Measurements from ENCODE around the gene FCN2. TPM values are rescaled to one million over a fixed set of nuclear protein-coding genes. Genes with fewer than 3 reads are reported as not detected.

Gene FCN2
- total RNA-seq, 1 experiment from 2014 or later, result not detected

GRCh38 chr9:134887686-134888602, 7.3 kb downstream of the FCN2 start:
- no peak for DNase-seq (ENCODE audit: low spot score)

DNA sequence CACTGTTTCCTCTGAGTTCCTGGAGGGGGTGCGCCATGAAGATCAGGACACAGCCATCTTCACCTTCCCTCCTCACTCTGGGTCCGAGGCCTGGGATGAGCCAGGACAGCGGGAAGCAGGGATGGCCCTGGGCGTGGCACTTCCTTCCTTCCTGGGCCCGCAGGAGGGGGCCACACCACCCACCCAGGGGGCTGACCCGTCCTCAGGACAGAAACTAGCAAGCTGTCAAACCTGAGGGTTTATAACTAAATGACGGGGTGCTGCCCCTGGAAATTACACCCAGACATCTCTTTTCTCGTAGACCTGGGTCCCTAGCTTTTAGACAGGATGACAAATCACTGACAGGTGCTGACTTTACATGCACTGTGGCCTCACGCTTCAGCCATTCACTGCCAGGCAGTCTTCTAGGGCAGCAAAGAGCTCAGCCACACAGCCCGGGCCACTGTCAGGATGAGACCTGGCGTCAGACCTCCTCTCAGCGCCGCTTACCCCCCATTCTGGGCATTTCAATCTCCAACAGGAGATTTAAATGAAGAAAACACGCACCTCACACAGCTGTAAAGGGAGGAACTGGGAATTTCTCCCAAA, 8.1 kb downstream of the FCN2 start:
- DNase-seq (ENCODE audit: low spot score), result no peak

DNA sequence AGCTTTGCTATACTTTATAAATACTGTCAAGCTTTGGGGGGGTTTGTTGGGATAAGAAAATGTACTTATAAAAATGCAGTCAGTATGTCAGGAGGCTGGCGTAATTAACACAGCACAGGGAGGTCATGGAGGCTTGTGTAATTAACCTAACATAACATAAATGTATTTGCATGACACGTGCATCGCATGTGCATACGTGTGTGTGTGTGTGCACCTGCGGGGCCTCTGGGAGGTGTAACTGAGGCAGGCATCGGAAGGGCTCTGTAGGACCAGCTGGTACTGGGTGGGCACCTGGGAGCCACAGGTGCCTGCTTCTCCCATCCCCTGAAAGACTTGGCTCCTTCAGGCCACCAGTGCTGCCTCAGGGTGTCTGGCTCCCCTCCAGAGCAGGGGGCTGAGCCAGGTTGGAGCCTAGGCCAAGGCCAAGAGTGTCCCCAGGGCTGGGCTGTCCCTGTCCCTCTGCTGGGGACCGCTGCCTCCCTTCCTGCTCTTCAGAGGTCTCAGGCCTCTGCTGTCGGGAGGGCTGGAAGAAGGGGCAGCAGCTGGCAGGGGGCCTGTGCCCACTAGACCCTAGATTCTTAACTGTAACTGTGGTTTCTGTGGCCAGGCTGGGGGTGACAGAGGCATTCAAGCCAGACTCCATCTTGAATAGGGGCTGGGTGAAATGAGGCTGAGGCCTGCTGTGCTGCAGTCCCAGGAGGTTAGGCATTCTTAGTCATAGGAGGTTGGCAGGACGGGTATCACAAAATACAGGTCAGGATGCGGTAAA, 9.0 kb downstream of the FCN2 start:
- no peak for DNase-seq (ENCODE audit: low spot score)

- DNase-seq (ENCODE audit: low spot score), result no peak
These were observed 9.5 kb downstream of the FCN2 start for GRCh38 chr9:134890155-134890495.

GRCh38 chr9:134891053-134891452, 10.4 kb downstream of the FCN2 start:
- peak; percentile 38 for DNase-seq (ENCODE audit: low spot score)

DNA sequence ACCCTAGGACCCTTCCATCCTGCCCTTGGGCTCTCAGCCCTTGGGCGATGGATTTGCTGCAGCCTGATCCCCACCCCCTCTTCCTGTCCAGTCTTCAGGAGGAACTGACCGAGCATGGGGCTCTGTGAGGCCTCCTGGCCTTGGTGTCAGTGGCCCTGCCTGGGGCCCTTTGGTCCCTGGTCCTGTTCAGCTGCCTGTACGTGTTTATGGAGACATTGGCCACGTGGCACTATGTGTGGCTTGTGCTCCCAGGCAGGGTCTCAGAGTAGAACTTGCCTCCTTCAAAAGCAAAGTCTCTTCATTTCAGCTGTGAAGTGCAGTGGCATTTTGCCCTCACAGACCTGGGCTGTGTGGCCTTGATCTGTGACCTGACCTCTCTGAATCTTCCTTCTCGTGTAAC, 11.1 kb downstream of the FCN2 start:
- no peak for DNase-seq (ENCODE audit: low spot score)

DNA sequence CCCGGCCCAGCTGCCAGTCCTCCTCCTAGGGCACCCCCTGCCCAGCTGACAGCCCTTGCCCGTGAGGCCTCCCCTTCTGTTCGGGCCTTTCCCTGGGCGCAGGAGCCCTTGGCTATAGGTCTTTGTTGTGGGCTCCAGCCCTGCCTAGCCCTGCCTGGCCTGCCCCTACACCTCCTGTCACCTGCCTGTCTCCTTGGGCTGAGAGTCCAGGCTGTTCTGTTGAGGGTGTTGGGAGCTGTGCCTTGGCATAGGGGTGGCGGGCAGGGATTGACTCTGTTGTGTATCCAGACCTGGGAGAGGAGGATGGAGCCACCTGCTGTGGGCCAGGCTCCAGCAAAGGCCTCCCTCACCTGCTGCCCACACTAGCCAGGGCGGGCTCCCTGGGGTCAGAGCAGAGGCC, 11.6 kb downstream of the FCN2 start:
- DNase-seq (ENCODE audit: low spot score), result no peak

DNA sequence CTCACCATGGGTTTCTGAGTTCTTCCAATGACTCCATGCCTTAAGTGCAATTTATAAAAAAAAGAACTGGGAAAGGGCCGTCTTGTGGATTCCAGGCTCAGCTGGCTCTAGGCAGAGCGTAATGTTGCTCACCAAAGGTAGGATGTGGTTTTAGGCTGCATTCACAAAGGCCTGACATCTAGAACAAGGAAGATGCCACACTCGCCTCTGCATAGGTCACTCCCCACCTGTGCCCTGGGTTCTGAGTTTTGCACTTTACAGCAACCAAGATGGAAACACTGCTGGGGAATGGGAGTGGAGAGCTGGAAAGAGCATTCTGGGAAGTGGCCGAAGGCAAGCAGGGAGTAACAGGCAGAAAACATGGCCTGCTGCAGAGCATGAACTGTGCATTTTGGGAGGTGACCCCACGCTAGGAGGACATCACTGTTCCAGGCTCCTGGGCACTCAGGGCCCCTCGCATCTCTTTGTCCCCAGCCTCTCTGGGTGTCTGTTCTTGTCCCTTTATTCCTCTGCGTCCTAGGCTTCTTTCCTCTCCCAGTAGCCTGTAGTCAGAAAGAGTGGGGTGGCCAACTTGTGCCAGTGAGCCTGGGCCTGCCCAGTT, 12.3 kb downstream of the FCN2 start:
- no peak for DNase-seq (ENCODE audit: low spot score)

DNA sequence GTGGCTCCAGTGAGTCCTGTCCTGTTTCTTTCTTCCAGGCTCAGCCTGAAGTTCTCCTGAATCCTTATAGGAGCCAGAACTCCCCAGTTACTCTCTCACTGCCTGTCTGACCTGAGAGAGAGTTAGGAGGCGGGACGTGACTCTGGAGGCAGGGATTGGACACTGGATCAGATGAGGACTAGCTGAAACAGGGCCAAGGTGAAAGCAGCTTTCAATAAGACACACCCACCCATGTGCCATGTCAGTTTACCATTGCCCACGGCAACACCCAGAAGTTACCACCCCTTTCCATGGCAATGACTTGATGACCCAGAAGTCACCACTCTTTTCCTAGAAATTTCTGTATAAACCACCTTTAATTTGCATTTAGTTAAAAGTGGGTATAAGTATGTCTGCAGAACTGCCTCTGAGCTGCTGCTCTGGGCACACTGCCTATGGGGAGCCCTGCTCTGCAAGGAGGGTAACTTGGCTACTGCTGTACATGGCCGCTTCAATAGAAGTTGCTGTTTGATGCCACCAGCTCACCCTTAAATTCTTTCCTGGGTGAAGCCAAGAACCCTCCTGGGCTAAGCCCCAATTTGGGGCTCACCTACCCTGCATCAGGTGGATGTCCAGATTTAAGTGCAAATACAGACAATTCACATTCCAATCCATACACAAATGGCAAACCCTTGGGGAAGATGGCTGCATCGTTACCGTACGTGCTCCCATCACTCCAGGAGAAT, 13.7 kb downstream of the FCN2 start:
- DNase-seq (ENCODE audit: low spot score), result no peak

DNA sequence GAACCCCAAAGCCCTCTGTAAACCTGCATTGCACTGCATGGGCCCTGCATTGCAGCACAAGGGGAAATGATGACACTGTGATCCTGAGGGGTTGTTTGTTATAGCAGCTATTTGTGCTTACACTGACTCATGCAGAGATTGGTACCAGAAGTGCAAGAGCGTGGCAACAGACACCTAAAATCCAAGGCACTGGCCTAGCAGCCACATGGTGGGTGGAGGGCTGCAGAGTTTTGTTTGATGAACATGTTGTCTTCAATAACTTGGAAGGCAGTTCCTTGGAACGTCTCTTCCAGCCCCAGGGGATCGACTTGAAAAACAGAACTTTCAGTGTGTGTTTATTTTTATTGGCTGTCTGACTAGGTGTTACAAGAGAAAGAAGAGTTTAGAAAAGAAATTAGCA, 14.5 kb downstream of the FCN2 start:
- DNase-seq (ENCODE audit: low spot score), result no peak

GRCh38 chr9:134895567-134895907, 14.9 kb downstream of the FCN2 start:
- DNase-seq (ENCODE audit: low spot score), result no peak

- peak; percentile 91 for DNase-seq (ENCODE audit: low spot score)
These were observed 15.6 kb downstream of the FCN2 start for GRCh38 chr9:134895908-134896833.

GRCh38 chr9:134896834-134897583, 16.4 kb downstream of the FCN2 start:
- DNase-seq (ENCODE audit: low spot score), result no peak

DNA sequence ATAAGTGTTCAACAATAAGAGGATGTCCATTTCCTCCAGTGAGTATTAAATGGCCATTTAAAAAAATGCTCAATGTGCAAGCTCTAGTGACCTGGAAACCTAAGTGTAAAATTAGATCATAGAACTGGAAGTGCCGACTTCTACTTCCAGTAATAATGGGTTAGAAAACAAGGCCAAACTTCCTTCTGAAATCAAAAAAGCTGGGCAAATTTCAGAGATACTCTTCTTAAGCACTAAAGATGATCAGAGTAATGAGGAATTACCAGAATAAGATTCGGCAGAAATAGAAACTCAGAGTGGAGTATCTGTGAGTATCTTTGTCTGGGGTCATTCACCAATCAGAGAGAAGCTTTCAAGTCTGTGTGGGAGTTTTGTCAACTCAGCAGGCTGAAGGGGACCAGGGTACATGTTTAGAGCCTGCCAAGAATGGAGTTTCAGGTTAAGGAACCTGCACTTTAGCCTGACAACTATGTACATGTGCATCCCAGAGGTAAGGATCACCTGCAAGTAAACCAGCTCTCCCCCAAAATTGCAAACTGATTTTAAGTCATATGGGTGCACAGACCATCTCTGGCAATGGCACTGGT, 17.1 kb downstream of the FCN2 start:
- no peak for DNase-seq (ENCODE audit: low spot score)

DNA sequence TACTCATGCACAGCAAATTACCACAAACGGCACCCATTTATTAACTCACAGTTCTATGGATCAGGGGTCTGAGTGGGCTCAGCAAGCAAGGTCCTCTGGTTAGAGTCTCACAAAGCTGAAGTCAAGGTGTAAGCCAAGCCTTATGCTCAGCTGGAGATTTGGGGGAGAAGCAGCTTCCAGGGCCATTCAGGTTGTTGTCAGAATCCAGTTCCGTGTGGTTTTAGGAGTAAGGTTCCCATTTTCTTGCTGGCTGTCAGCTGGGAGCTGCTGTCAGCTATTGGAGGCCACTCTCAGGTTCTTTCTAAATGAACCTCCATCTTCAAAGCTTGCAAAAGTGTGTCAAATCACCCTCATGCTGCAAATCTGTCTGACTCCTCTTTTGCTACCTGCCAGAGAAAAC, 17.7 kb downstream of the FCN2 start:
- DNase-seq (ENCODE audit: low spot score), result no peak

- no peak for DNase-seq (ENCODE audit: low spot score)
These were observed 18.6 kb downstream of the FCN2 start for GRCh38 chr9:134899168-134899567.

DNA sequence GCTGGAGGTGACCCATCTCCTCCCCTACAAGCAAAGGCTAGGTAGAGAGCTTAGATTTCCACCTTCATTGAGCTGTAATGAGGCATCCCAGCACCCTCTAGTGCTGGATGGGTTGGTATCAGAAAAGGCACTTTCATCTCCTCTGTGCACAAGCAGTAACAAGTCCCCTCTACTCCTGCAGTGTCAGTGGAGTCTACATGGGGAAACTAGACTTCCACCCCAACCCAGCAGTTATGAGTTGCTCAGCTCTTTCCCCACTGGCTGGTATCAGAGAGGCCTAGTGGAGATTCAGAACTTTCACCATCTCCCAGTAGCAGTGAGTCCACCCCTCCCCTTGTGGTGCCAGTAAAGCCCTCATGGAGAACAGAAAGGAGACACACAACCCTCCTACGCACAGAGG, 19.2 kb downstream of the FCN2 start:
- no peak for DNase-seq (ENCODE audit: low spot score)

DNA sequence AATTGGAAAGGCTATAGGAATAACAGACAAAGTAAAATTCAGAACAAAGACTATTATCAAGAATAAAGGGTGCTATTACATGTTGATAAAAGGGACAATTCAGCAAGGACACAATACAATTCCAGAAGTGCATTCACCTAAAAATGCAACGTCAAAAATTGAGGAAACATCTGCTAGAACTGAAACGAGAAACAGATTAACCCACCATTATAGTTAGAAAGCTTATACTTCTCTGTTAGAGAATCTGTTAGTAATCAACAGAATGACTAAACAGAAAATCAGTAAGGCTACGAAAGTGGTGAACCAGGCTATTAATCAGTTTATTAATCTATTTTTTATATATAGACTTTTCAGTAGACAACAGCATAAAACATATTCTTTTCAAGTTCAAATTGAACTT, 22.3 kb downstream of the FCN2 start:
- DNase-seq (ENCODE audit: low spot score), result no peak

DNA sequence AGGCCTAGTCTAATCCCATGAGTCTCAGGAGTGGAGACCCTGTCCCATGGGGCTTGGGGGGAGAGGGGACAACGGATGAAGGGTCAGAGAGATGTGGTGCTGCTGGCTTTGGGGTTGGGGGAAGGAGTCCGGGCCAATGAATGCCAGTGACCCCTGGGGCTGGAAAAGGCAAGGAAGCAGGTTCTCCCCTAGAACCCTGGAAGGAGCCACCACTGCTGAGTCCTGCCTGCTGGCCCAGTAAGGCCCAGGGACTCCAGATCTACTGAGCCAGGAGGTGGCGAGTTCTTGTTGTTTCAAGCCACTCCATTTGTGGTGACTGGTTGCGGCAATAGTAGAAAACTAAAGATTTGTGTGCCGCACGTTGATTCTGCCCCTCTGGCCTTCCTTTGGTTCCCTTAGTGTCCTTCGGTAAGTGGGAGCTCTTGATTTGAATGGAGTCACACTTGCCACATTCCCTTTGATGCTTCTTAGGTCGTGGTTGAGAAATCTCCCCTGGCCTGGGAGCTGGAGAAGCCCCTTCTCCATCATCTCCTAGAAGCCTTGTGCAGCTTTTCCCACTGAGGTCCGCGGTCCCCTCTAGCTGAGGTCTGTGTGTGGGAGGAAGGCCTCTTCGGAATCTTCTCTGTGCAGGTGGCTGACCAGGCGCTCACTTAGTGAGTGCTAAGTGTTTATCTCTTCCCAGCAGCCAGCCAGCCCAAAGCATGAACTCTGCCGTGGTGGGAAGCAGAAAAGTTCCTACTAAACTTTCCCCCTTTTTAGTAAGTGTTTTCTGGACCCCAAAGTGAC, 28.1 kb downstream of the FCN2 start:
- DNase-seq (ENCODE audit: low spot score), result no peak
